ENCODE data around the gene SELPLG.
"Not testable (repeated sequence)": the region's sequence is repeated elsewhere in the genome, so short reads cannot be mapped to it uniquely, and the experiment has no call there.

SELPLG gene

GRCh38 chr12:108618953-108619274, 14.8 kb downstream of the SELPLG start:
- DNase-seq (ENCODE audit: low read depth): not testable (repeated sequence)

DNA sequence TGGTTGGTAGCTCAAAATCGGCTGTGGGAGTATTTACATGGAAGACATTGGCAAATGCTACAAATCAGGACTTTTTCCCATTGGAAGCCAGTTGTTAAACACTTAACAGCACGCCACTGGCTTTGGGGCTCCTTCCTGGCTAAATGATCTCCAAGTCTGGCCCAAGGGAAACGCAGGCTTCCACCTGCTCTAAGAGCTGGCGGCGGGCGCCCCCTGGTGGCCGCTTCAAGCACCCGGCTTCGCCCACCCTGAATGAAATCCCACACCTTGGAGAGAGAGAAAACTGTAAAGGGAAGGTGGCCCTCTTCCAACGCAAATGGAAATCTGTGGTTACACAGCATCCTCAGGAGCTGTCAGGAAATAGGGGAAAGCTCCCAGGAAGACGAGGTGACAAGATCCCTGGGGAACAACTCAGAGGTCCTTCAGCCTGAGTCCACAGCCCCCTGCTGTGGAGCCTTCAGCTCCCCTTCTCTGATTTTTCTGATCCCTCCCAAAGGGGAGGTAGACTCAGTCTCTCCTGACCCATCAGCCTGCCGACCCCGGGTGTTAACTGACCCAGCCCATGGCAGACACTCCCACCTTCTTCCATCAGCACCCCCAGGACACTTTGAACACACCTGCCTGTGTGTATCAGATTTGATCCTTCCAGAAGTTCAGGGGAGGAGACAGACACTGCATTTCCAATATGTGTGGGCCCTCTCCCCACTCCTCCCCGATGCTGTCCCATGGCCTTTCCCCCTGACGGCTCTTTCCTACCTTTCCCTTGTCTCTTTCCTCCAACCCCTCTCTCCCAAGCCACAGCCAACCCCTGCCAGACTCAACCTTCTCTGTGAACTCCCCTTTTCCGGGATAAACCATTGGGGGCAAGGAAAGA, 15.4 kb downstream of the SELPLG start:
- peak; percentile 64 for DNase-seq (ENCODE audit: low read depth)

- DNase-seq (ENCODE audit: low read depth): peak; percentile 68
Measured at GRCh38 chr12:108616941-108617858, 16.5 kb downstream of the SELPLG start.

DNA sequence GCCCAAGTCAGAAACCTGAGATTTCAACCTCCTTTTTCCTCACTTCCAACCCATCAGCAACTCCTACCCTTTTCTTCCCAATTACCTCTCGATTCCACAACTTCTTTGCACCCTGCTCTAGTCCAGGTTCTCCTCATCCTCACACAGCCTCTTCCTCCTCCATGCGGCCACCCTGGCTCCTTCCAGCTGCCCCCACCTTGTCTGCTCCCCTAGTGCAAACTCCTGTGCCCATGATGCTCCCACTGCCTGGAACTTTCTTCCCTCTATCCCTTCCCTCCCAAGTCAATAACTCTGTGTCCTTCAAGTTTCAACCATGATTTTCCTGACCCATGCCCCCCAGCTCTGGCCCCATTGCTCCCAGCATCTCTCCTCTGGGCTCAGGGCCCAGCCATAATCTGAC, 17.3 kb downstream of the SELPLG start:
- DNase-seq (ENCODE audit: low read depth): no peak

DNA sequence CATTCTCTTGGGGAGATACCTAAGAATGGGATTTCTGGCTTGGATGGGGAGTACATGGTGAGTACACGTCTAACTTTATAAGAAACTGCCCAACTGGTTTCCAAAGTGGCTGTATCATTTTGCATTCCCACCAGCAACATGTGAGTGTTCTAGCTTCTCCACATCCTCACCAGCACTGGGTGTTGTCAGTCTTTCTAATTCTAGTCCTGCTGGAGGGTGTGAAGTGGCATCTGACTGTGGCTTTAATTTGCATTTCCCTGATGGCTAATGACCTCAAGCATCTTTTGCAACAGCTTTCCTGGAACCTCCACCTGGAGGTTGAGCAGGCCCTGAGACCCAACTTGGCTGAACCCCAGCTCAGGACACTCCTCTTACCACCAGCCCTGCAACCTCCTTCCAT, 17.8 kb downstream of the SELPLG start:
- DNase-seq (ENCODE audit: low read depth): no peak

GRCh38 chr12:108614639-108615038, 19.1 kb downstream of the SELPLG start:
- DNase-seq (ENCODE audit: low read depth): no peak

DNA sequence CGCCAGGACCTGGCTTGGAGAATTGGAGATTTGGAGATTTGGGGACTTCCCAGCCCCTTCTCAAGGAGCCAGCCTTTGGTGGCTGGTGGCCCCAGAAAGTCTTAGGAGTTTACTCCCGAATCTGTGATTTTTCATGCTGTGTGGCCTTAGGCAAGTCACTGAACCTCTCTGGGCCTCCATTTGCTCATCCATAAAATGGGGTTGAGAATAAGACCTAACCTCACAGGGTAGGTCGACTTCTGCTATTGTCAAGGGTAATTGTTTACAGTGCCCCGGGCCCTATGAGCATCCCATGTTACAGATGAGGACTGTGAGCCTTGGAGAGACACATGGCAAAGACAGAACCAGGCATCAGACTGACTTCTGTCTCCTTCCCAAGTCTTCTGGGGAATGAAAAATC, 19.7 kb downstream of the SELPLG start:
- no peak for DNase-seq (ENCODE audit: low read depth)

GRCh38 chr12:108613548-108613947, 20.1 kb downstream of the SELPLG start:
- DNase-seq (ENCODE audit: low read depth): no peak

- no peak for DNase-seq (ENCODE audit: low read depth)
Measured at GRCh38 chr12:108612788-108613282, 20.9 kb downstream of the SELPLG start.

DNA sequence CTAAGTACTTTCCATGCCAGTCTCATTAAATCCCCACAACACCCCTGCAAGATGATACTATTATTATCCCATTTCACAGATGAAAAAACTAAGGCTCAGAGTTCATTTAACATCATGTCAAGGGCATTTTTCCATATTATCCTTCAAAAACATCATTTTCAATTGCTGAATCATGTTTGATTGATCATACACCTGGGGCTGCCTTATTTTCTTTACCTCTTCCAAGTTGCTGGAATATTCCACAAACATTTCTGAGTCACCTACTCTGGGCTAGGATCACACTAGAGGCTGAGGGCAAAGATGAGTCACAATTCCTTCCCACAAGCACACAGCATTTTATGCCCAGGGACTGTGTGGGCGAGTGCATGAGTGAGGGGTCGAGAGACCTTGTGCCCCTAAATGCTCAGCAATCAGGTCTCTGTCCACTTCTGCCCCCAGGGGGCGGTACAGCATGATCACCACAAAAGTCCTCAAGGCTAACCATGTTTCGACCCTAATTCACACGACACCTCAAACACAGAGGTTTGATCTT, 21.7 kb downstream of the SELPLG start:
- DNase-seq (ENCODE audit: low read depth): peak; percentile 52

GRCh38 chr12:108610856-108611605, 22.7 kb downstream of the SELPLG start:
- DNase-seq (ENCODE audit: low read depth): no peak

- DNase-seq (ENCODE audit: low read depth): no peak
Measured at GRCh38 chr12:108610336-108610815, 23.3 kb downstream of the SELPLG start.

- DNase-seq (ENCODE audit: low read depth): no peak
Measured at GRCh38 chr12:108609537-108610335, 24.0 kb downstream of the SELPLG start.

GRCh38 chr12:108608616-108609015, 25.1 kb downstream of the SELPLG start:
- no peak for DNase-seq (ENCODE audit: low read depth)

- no peak for DNase-seq (ENCODE audit: low read depth)
Measured at GRCh38 chr12:108607981-108608600, 25.6 kb downstream of the SELPLG start.

GRCh38 chr12:108606492-108606891, 27.2 kb downstream of the SELPLG start:
- no peak for DNase-seq (ENCODE audit: low read depth)

DNA sequence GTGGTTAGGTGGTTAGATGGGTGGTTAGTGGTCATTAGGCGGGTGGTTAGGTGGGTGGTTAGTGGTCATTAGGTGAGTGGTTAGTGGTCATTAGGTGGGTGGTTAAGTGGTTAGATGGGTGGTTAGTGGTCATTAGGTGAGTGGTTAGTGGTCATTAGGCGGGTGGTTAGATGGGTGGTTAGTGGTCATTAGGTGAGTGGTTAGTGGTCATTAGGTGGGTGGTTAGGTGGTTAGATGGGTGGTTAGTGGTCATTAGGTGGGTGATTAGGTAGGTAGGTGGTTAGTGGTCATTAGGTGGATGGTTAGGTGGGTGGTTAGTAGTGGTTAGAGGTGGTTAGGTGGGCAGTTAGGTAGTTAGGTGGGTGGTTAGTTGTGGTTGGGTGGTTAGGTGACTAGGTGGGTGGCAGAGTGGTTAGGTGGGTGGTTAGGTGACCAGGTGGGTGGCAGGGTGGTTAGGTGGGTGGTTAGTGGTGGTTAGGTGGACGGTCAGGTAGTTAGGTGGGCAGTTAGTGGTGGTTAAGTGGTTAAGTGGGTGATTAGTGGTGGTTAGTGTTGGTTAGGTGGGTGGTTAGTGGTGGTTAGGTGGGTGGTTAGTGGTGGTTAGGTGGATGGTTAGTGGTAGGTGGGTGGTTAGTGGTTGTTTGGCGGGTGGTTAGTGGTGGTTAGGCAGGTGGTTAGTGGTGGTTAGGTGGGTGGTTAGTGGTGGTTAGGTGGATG, 27.8 kb downstream of the SELPLG start:
- DNase-seq (ENCODE audit: low read depth): no peak

DNA sequence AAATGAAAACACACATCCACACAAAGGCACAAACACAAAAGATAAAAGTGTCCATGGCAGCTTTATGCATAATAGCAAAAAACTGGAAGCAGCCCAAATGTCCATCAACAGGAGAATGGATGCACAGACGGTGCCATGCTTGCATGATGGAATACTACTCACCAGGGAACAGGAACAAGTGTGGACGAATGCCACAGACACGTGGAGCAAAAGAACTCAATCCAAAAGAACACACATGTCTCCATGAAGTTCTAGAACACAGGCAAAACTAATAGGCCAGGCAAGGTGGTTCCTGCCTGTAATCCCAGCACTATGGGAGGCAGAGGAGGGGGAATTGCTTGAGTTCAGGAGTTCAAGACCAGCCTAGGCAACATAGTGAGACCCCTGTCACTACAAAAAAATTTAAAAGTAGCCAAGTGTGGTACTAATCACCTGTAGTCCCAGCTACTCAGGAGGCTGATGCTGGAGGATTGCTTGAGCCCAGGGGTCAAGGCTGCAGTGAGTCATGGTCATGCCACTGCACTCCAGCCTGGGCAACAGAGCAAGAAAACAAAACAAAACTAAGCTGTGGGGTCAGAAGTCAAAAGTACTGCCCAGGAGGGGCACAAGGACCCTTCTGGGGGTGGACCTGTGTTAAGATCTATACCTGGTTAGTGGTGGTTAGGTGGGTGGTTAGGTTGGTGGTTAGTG, 28.5 kb downstream of the SELPLG start:
- no peak for DNase-seq (ENCODE audit: low read depth)

All from stimulated activated CD8-positive, alpha-beta memory T cell treated with anti-CD3 and anti-CD28 coated beads, Interleukin-4, amount 100 ng/mL, for 24 hours (primary cell).